ENCODE measurements around the gene CEP41. TPM values are rescaled to one million over a fixed set of nuclear protein-coding genes. Genes with fewer than 3 reads are reported as not detected.

The CEP41 gene
- total RNA-seq, 4 donors from 2014 or later, result 1.9 to 6.8 (median 3.2) TPM

DNA sequence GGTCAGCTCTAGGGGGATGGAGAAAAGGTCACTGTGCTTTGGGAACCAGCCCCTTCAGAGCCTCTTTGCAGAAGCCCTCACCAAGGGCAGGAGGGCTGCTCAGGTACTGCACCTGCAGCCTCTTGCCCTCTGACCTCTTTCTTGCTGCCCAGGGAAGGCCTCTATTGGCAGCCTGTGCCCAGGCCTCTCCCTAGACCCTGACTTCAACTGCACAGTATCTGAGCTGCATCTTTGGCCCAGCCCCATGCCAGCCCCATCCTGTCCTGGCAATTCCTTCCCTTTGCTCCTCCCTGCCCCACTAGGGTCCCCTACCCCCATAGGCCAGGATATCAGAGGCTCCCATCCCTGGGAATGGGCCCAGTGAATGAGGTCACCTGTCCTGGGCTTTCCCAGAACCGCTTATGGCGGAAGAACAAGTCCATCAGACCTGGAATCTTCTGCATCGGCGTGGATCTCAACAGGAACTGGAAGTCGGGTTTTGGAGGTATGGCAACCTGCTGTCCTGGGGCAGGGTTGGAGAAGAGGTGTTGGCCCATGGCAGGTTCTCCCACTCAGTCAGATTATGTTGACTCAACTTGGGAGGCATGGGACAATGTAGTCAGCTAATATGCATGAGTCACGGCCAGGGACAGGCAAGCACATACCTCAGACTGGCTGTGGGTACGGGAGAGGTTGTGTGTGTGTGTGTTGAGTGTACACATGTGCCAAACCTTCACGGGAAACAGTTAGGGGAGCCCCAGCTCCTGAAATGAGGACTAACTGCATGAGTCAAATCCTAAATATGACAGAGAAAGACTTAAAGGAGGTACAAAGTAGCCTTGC, 77.6 kb downstream of the CEP41 start:
- no peak overlapping the region for H3K4me3 ChIP-seq
- DNase-seq, result no peak
- WGBS, 2 donors, result 25 to 39% methylated on average over 3 to 7 of the region's 8 CpGs
- intact Hi-C loops (cut with DNase I), result no loop called here
- peaks cover 8 to 36% (median 10%) of the 10 kb centered on the region in 3 donors for H3K4me1 ChIP-seq
- no peaks in the 10 kb centered on the region for H3K36me3 ChIP-seq
- H3K27ac ChIP-seq, result peak overlapping the region; percentile 58 to 70 (median 64)
- H3K27me3 ChIP-seq, result no peaks in the 10 kb centered on the region
- H3K9me3 ChIP-seq, result peaks cover 0 to 14% (median 3%) of the 10 kb centered on the region in 3 donors
- no peak for TF ChIP-seq POLR2A (IDR thresholded peaks at IDR 0.05)
- TF ChIP-seq, protein P1, sequence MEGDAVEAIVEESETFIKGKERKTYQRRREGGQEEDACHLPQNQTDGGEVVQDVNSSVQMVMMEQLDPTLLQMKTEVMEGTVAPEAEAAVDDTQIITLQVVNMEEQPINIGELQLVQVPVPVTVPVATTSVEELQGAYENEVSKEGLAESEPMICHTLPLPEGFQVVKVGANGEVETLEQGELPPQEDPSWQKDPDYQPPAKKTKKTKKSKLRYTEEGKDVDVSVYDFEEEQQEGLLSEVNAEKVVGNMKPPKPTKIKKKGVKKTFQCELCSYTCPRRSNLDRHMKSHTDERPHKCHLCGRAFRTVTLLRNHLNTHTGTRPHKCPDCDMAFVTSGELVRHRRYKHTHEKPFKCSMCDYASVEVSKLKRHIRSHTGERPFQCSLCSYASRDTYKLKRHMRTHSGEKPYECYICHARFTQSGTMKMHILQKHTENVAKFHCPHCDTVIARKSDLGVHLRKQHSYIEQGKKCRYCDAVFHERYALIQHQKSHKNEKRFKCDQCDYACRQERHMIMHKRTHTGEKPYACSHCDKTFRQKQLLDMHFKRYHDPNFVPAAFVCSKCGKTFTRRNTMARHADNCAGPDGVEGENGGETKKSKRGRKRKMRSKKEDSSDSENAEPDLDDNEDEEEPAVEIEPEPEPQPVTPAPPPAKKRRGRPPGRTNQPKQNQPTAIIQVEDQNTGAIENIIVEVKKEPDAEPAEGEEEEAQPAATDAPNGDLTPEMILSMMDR (IDR thresholded peaks at IDR 0.05), result no peak

DNA sequence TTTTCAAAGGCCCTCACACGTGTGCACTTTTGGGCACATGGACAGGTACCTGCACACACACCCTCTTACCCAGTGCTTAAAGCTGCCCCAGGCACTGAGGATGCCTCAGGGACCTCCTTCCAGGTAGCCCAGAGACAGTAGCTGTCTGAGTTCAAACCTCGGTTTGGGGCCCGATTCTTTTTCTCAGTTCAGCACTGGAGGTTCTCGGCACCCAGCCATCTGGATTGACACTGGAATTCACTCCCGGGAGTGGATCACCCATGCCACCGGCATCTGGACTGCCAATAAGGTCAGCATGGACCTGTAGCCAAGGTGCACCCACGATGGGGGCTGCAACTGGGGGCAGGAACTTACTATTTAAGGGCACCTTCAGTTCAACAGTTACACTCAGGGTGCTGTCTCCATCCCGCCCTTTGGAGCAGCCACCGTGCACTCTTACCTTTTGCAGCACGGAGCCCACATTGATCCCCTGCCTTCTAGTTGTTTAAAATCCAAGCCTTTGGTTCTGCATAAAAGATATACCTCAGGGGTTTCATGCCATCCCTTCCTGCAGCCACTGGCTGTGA, 78.5 kb downstream of the CEP41 start:
- no peak overlapping the region for H3K27ac ChIP-seq
- DNase-seq, result no peak
- no peak overlapping the region for H3K4me3 ChIP-seq
- H3K9me3 ChIP-seq, result peaks cover 0 to 14% (median 3%) of the 10 kb centered on the region in 3 donors
- peaks cover 8 to 40% (median 12%) of the 10 kb centered on the region in 3 donors for H3K4me1 ChIP-seq
- 91 to 93% methylated on average over 7 to 9 of the region's 10 CpGs for WGBS, 2 donors
- intact Hi-C loops (cut with DNase I), result no loop called here
- H3K27me3 ChIP-seq, result no peaks in the 10 kb centered on the region
- no peaks in the 10 kb centered on the region for H3K36me3 ChIP-seq
- TF ChIP-seq POLR2A (IDR thresholded peaks at IDR 0.05), result no peak
- TF ChIP-seq, protein P1 (IDR thresholded peaks at IDR 0.05), result no peak

DNA sequence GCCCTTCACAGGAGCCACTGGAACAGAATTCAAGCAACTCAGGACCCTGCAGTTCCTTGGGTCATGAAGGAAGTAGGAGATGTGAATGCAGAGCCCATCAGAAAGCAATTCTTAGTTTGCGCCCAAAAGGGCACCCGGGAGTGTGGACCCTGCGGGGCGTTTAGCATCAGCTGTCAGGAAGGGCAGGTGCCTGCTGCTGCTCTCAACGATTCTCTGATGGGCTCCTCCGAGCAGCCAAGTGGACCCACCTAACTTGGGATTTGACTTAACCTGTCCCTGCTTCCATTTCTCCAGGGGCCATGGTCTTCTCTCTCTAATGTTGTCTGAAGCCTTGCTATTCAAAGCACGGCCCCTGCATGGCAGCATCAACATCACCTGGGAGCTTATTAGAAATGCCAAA, 79.1 kb downstream of the CEP41 start:
- H3K36me3 ChIP-seq, result no peaks in the 10 kb centered on the region
- peaks cover 9 to 46% (median 18%) of the 10 kb centered on the region in 3 donors for H3K4me1 ChIP-seq
- WGBS, 2 donors, result 86 to 94% methylated on average over 3 to 7 of the region's 7 CpGs
- intact Hi-C loops (cut with DNase I), result no loop called here
- no peaks in the 10 kb centered on the region for H3K27me3 ChIP-seq
- H3K27ac ChIP-seq, result no peak overlapping the region
- TF ChIP-seq, protein P1 (IDR thresholded peaks at IDR 0.05), result no peak
- no peak for TF ChIP-seq POLR2A (IDR thresholded peaks at IDR 0.05)
- H3K9me3 ChIP-seq, result peaks cover 0 to 14% (median 3%) of the 10 kb centered on the region in 3 donors
- no peak for DNase-seq
- H3K4me3 ChIP-seq, result no peak overlapping the region

DNA sequence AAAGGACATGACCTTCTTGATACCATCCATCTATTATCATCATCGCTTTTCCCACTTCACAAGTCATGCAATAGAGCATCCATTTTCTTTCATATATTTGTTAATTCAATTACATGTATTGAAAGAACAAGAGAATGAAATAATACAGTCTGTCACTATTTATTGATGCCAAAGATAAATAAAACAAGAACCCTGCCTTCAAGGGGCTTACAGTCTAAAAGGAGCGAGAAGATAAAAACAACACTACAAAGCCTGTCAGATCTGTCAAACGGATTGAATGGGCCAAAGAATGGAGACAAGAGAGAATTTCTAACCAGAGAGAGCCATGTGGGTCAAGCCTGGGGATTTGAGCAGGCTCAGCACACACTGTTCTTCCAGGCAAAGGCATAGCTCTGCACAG, 80.3 kb downstream of the CEP41 start:
- no peak for TF ChIP-seq POLR2A (IDR thresholded peaks at IDR 0.05)
- TF ChIP-seq, protein P1 (IDR thresholded peaks at IDR 0.05), result no peak
- Histone ChIP-seq H3K4me3 (no peak overlapping the region), H3K27ac (no peak overlapping the region), H3K4me1 (peaks cover 19 to 58% (median 30%) of the 10 kb centered on the region in 3 donors), H3K27me3 (no peaks in the 10 kb centered on the region), H3K36me3 (no peaks in the 10 kb centered on the region), H3K9me3 (peaks cover 0 to 14% (median 3%) of the 10 kb centered on the region in 3 donors)
- no peak for DNase-seq
- WGBS, 2 donors, result 87 to 99% methylated on average over 3 of the region's 3 CpGs
- intact Hi-C loops (cut with DNase I), result no loop called here

DNA sequence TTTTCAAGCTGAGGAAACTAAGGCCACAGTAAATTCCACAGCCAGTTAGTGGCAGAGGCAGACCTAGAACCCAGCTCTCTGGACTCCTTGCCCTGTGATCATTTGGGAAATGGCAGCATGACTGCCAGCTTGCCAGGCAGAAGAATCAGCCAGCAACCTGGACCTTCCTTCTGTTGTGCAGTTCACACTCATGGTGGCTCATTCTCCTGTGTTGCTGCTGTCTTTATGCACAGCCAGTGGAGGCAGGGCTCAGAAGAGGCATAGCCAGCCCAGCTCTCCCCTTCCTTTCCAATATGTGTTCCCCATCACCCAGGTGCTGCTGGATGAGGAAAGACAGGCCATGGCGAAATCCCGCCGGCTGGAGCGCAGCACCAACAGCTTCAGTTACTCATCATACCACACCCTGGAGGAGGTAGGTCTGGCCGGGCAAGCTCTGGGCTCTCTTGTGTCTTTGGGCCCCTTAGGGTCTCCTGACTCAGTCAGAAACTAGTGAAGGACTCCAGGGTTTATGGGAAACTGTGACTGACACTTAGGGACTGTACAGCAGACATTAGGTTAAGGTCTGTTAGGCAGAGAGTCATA, 81.4 kb downstream of the CEP41 start:
- no peaks in the 10 kb centered on the region for H3K27me3 ChIP-seq
- peaks cover 19 to 61% (median 30%) of the 10 kb centered on the region in 3 donors for H3K4me1 ChIP-seq
- intact Hi-C loops (cut with DNase I), result no loop called here
- no peak for DNase-seq
- H3K36me3 ChIP-seq, result no peaks in the 10 kb centered on the region
- 15 to 60% methylated on average over 1 to 5 of the region's 5 CpGs for WGBS, 2 donors
- H3K27ac ChIP-seq, result peak overlapping the region in 2 of 4 donors; percentile 9 to 58
- H3K4me3 ChIP-seq, result no peak overlapping the region
- no peak for TF ChIP-seq POLR2A (IDR thresholded peaks at IDR 0.05)
- TF ChIP-seq, protein P1 (IDR thresholded peaks at IDR 0.05), result no peak
- peaks cover 0 to 14% (median 3%) of the 10 kb centered on the region in 3 donors for H3K9me3 ChIP-seq
